Mesangial cell (primary cell): ENCODE results near the gene IMMP2L. TPM values are rescaled to one million over a fixed set of nuclear protein-coding genes. Genes with fewer than 3 reads are reported as not detected.

Source experiments
- total RNA-seq: library from RNA; depleted of rRNA; stranded (reverse); fragments of >200 nt; gene quantifications from 2 replicates; pipeline ENCODE4 v1.2.3, GENCODE V29; 2015

IMMP2L gene
- total RNA-seq: 2.8 and 10.3 TPM in 2 replicates

DNA sequence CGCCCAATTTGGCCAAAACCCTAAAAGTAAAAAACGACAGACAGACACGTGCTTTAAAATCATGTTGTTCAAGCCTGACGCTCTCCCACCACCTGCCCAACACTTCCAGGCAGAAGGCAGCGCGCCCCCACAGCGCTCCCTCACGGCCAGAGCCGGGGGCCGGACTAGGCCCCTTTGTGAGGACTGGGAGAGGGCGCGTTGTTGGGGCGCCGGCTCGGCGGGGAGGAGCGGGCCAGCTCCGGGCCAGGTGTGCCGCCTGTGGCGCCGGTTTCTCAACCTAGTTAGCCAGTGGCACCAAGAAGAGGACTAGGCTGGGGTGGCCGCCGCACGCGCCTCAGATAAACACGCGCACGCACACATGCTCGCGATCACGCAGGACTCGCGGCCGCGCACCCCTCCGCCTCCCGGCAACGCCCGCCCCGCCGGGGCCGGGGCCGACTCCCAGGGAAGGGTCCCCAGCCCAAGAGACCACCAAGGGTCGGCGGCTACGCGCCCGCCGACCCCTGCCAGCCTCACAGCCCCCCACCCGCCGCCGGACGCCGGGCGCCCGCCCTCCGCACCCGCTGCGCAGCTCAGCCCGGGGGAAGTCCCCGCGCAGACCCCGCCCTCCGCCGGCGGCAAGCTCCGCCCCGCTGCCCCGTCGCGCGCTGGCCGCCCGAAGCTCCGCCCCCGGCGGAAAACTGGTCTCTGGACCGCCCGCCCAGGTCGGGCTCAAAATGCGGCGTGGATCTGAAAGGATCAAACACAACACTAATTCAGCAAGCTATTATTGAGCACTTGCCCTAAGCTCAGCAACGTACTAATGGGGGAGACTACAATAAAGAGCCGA lies at the start of gene IMMP2L:
Gene IMMP2L (minus strand): TSS at position 589 of the 829 bp plus-strand sequence.

GRCh38 chr7:111090846-111091245 lies 471.4 kb downstream of the IMMP2L start, which contains the start of gene LRRN3:
Gene LRRN3 (plus strand): TSS chr7:111091127. CDS start chr7:111122773, 31,646 bp downstream.

